ENCODE measurements around the gene FAM227A.
"Not testable (repeated sequence)": the region's sequence is repeated elsewhere in the genome, so short reads cannot be mapped to it uniquely, and the experiment has no call there.

FAM227A gene

DNA sequence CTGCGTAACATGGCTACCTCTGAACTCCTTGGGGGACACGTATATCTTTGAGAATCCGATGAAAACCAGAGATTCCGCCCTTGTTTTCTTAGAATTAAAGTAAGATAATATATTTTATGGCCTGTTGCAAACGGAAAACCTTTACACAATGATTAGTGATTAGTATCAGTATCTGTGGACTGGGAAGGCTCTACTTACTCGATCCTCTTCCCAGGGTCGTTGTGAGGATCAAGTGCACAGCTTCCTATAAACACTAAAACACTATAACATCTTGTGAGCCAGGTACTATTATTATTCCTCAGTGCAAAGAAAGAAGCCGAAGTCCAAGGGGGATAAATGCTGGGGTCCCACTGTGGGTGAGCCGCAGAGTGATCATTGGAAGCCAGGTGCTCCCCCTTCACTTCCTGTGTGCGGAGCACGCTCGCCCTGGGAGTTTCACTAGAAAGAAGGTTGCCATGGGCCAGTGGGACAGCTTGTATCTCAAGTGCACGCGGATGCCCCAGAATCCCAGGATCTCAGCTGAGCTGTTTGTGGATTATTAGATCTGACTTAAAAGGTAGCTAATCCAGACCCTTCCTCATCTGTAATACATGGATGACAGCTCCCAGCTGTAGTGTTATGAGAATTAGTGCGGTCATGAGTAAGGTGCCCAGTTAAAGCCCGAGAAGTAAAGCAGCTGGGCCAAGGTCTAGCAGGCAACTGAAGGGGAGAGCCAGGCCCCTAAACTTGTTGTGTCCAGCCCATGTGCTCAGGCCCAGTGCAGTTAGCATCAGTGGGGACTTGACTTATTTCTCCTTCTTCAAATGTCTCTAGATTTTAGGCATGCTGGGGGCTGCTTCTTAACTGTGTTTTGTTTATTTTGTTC lies 1.1 kb upstream of the FAM227A start:
- DNase-seq (ENCODE audit: low spot score), result peak; percentile 24

DNA sequence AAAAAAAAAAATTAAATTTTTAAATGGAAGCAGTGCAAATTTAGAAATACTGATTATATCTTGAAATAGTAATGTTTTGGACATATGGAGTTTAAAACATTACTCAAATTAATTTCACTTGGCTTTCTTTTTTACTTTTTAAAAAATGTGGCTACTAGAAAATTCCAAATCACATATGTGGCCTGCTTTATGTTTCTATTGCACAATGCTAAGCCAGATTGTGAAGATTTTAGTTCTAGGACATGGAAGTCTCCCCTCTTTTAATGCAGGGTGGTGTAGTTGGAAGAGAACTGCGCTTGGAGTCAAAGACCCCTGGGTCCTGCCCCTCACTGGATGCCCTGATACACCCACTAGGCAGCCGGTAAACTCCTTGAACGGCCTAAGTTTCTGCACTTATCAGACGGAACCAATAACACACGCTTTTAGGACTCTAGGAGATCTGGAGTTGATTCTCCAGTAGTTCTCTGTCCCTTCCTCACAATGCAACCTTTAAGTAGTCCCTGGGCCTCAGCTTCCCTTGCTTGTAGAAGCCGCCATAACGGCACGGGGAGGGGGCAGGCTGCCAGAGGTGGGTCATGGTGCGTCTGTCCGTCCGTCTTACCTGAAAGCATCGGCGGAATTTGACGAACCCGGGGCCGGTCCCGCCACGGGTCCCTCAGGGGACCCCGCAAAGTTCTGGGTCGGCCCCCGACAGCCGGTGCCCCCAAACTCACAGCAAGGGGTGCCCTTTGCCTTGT lies 505 bp downstream of the FAM227A start:
- DNase-seq (ENCODE audit: low spot score), result peak; percentile 2

DNA sequence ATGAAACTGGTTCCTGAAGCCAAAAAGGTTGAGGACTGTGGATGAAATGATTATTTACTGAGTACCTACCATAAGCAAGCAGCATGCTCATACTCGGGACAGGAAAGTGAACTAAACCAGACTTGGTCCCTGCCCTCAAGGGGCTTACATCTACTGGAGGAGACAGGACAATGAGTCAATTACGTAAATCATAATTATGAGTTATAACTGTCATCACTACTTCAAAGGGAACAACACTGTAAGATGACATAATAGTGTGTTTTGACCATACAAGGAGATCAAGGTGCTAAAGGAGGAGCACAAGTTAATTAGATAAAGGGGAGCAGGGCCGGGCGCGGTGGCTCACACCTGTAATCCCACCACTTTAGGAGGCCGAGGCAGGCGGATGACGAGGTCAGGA lies 2.5 kb downstream of the FAM227A start:
- no peak for DNase-seq (ENCODE audit: low spot score)

DNA sequence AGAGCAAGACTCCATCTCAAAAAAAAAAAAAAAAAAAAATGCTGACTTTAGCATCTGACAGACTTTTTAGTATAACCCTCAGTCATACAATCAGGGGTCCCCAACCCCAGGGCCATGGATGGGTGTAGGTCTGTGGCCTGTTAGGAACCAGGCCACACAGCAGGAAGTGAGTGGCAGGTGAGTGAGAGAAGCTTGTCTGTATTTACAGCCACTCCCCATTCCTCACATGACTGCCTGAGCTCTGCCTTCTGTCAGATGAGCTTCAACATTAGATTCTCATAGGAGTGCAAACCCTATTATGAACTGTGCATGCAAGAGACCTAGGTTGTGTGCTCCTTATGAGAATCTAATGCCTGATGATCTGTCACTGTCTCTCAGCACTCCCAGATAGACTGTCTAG lies 3.3 kb downstream of the FAM227A start:
- no peak for DNase-seq (ENCODE audit: low spot score)

DNA sequence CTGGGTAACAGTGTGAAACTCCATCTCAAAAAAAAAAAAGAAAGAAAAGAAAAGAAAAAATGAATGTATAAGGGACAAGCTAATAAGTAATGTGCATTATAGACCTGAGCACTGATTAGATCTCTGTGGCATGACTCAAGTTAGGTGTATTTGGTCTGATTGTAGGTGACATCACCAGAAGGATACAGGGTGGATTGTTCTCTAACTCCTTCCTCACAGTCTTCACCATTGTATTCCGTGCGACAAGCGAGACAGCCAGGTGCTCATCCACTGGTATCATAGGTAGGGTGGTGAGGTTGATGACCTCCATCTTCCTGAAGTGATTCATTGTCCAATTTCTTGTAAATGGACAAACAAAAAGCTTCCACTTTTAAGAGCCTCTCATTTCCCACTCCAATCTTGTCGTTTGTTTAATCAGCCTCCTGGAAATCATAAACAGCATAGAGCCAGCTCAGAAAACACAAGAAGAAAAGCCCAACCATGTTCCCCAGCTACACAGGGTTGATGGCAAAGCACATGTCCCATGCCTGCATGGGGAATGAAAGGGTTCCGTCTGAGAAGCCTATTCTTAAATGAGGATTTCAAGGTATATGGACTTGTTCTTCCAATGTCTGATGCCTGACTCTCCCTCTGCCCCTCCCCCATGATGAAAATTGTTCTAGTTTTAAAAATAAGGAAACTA lies 6.2 kb downstream of the FAM227A start:
- DNase-seq (ENCODE audit: low spot score), result no peak

DNA sequence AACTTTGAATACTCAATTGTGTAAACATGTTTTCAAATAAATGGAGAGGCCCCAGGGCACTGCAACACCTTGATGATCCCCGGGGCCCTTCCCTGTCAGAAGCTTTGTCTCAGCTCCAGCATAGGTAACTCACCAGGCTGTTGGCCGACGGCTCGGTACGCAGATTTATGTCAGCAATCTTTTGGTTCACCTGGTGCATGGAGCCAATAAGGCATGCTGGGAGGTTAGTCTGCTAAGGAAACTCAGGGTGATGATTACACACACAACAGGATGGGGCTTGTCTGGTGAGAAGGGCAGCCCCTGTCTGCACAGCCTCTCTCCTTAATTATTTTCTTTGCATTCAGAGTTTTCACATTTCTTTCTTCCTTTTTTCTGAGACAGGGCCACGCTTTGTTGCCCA lies 10.8 kb downstream of the FAM227A start:
- DNase-seq (ENCODE audit: low spot score), result no peak

DNA sequence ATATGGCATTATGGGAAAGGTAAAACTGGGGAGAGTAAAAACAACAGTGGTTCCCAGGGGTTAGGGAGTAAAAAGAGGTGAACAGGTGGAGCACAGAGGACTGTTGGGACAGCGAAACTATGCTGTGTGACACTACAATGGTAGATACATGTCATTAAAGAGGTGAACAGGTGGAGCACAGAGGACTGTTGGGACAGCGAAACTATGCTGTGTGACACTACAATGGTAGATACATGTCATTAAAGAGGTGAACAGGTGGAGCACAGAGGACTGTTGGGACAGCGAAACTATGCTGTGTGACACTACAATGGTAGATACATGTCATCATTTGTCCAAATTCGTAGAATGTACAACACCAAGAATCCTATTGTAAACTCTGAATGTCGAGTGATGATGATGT lies 11.9 kb downstream of the FAM227A start:
- DNase-seq (ENCODE audit: low spot score), result not testable (repeated sequence)

DNA sequence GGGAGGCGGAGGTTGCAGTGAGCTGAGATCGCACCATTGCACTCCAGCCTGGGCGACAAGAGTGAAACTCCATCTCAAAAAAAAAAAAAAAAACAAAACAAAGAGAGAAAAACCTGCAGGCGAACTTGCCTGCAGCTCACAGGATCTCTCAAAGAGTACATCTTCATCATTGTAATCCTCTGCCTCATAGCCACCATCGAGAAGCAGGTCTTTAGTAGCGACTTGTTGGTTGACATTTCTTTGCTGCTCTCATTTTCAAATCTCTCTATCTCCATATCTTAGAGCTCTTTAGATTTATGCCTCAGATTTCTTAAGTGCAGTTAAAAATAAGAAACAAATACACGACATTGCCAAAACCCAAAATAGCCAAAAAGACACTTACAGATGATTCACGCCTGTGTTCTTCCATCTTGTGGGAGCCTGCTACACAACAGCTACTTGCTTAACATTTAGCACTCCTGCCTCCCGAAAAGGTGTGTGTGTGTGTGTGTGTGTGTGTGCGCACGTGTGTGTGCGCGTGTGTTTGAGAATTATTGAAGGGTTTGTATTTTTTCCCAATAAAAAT lies 14.6 kb downstream of the FAM227A start:
- no peak for DNase-seq (ENCODE audit: low spot score)

DNA sequence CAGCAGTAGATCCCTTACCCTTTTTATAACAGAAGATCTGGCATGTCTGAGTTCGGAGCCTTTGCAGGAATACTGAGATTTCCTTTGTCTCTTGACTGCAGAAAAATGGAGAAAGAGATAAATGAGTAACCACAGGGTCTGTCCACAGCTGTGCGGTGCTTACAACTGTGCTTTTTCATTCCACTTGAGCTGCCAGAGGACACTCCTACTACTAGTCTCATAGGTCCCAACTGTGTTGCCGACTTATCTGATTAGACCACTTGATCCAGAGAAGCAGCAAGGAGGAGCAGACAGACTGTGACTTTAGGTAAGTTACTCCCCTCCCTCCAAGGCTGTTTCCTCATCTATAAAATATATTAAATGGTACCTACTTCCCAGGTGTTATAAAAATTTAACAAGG lies 17.5 kb downstream of the FAM227A start:
- DNase-seq (ENCODE audit: low spot score), result no peak

DNA sequence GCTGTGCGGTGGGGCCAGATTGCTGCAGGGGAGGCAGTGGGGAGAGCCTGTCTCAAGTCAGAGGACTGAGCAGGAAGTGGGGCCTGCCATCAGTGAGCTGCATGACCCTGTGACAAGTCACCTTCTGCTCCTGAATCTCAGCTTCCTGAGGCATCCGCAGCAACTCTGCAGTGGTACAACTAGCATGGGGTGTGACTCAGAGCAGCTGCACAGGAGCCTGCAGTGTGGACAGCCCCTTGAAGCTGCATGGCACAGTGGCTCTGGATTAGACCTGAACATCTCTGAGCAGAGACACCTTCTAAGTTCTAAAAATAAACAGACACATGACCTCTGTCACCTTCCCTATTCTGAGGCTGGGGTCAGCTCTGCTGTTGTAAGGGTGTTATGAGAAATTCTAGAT lies 18.0 kb downstream of the FAM227A start:
- no peak for DNase-seq (ENCODE audit: low spot score)

DNA sequence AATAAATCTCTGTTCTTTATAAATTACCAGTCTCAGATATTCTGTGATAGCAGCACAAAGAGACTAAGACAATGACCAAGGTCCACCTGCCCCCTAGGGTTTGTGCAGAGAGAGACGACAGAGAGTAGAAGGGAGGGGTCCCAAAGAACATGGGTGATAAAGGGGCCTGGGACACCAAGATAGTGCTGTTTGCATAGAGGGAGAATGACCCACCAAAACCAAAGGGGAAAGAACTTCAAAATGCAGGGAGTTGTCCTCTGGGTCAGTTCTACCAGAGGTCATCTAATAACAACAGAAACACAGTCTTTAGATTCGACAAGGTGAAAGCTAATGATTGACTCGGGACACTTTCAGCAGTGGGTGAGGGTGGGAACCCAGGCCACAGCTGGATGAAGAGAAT lies 23.7 kb downstream of the FAM227A start:
- no peak for DNase-seq (ENCODE audit: low spot score)

DNA sequence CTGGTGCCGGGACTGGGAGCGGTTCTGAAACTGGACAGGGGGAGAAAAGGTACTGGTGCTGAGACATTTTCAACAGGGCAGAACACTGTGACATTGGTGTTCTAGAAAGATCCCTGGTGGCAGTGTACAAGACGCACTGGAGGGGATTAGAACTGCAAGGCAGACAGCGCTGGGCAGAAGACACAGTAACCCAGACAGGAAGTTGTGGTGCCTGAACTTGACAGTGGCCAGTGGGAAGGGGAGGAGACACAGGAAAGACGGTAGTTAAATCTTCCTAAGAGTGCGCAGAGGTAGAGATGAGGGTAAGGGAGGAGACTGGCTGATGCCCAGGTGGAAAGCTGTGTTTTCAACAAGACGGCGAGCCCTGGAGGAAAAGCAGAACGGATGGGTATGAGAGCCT lies 24.5 kb downstream of the FAM227A start:
- DNase-seq (ENCODE audit: low spot score), result no peak

DNA sequence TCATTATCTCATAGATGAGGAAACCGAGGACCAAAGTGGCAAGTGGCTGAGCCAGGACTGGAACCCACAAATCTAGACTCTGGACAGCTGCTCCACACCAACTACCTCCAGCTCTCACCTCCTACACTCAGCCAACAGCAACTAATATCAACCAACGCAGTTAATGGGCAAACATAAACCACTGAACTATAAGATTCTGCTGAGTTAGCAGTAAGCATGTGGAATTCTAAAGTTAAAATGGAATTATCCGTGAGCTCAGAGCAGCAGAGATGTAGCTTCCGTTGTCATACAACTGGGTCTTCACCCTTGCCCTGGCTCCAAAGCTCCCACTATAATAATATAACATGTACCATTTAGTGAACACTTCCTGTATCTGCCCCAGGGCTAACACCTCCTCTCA lies 27.1 kb downstream of the FAM227A start:
- DNase-seq (ENCODE audit: low spot score), result no peak

DNA sequence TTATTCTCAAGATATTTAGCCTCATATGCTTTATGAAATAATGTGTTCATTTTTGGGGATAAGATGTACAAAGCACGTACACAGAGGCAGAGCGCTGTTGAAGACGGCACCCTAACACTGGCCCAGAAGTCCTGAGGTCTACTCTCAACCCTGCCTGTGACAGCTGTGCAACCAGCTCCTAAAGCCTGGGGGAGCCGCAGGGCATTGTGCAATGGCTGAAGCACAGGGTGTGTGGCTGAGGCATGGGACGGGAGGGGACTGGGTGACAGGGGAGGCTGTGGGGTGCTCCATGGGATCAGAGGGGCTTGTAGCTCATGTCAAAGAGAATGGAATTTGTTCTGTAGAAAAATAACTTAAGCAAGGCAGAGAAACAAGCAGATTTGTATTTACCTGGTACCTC lies 27.7 kb downstream of the FAM227A start:
- no peak for DNase-seq (ENCODE audit: low spot score)

DNA sequence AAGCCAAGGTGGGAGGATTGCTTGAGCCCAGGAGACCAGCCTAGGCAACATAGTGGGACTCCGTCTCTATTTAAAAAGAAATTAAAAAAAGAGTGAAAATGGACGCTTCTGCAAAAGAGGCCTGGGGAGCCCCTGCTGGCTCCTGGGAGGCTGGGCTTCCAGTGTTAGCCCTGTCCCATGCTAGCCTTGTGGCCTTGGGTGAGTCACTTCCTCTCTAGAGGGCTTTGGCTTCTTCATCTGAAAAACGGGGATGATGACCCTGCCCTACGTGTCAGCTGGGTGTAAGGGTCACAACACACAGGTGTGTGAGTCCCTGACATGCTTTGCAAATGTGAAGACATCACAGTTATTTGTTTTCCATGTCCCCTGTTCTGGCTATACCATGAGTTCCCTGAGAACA lies 32.8 kb downstream of the FAM227A start:
- no peak for DNase-seq (ENCODE audit: low spot score)

DNA sequence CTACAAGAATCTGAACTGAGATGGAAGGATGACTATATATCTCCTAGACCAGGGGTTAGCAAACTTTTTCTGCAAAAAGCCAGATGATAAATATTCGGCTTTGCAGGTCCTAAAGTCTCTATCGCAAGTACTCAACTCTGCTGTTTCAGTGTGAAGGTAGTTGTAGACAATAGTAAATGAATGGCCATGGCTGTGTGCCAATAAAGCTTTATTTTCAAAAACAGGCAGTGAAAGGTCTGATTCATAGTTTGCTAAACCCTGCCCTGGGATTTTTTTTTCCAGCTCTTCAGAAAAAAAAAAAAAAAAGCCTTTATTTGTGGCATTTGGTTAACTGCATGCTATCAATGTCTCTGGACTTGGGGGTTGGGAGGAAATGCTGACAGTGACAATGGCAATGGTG lies 37.5 kb downstream of the FAM227A start:
- DNase-seq (ENCODE audit: low spot score), result no peak

DNA sequence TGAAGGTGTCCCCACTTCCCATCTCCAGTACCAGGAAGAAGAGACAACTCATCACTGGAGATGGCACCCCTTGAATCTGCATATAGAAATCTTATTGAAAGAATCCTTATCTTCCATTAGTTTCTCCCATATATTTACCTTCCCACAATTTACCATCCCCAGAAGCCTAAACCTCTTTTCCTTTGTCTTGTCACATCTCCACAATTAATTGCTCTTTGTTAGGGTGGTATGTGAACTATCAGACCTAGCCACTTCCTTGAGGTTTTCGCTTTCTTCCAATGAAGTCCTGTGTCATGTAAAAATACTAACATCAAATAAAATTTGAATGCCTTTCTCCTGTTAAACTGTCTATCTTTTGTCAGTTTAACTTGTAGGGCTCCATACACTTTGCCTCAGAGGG lies 37.9 kb downstream of the FAM227A start:
- no peak for DNase-seq (ENCODE audit: low spot score)

DNA sequence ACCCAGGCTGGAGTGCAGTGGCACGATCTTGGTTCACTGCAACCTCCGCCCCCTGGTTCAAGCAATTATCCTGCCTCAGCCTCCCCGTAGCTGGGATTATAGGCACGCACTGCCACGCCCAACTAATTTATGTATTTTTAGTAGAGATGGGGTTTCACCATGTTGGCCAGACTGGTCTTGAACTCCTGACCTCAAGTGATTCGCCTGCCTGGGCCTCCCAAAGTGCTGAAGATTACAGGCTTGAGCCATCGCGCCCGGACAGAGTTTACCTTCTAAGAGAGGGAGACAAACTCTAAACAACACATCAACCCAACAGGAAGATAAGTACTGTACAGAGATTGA lies 41.2 kb downstream of the FAM227A start:
- not testable (repeated sequence) for DNase-seq (ENCODE audit: low spot score)

DNA sequence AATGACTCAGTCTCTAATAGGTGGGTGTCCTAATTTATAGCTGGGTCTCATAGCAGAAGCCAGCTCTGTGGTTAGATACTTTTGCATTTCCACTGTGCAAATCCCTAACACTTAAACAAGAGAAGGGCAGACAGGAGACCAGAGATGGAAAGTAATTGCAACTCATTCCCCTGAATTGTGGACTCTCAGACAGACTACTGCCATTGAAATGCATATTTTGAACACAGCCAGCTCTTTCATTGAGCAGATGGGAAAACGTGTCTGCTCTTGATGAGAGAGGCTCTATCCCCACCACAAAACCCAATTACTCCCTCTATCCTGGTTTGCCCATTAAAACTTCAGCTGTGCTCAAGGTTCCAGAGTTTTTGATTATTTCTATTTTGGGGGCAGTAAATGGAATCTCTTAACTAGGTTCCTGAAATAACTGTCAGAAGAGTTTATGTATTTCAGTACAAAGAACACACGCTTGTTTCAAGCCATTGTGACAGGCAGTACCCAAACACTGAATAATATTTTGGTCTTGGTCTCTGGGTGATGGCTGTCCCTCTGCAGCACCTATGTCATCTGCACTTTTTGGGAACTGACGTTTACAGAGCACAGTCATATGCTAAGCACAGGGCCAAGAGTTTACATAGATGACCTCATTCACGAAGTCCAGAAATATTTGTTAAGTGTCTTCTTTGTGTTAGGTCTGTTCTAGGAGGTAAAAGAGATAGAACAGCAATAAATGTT lies 41.7 kb downstream of the FAM227A start:
- DNase-seq (ENCODE audit: low spot score), result no peak

DNA sequence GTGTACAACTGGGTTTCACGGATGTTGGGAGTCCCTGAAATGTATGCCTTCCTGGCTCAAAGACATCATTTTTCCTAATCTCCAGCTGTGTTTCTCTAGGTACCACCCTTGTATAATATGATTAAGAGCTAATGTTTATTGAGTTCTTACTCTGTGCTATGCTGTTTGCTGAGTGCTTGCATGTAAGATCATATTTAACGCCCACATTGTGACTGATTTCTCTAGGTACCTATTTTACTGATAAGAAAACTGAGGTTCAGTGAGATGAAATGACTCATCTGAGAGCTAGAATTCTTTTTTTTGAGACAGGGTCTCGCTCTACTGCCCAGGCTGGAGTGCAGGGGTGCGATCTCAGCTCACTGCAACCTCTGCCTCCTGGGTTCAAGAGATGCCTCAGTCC lies 42.6 kb downstream of the FAM227A start:
- DNase-seq (ENCODE audit: low spot score), result no peak

DNA sequence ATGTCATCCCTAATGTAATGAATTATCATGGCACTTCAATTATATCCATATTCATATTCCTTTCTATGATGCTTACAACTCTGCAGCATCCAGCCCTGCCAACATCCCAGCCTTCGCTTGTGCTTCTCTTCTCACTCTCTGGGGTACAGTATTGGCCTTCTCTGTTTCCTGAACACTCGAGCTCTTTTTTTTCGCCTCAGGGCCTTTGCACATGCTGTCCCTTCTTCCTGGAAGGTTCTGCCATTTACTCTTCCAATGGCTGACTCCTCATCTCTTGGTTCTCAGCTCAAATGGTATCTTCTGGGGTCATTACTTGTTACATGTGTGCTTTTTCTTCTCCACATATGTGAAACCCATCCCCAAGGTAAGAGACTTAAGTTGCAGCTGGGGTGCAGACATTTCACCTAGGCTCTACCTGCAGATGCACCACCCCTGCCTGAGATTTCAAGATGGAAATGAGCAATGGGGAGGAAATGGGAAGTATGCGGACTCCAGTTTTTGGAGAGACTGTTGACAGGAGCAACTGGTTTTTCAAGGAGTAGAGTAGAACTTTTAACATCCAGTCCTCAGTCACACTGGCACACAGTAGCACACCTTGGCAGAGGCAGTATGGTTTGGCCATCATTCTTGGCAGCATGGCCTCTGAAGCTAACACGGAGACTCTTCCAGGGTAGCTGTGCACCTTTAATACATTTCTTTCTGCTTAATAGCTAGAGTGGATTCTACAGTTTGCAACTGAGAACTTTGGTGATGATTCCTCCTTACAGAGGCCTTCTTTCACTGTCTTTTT lies 43.8 kb downstream of the FAM227A start:
- no peak for DNase-seq (ENCODE audit: low spot score)

All from LoVo (cell line).